H1 (cell line): ENCODE results near the gene LTBP1. TPM values are rescaled to one million over a fixed set of nuclear protein-coding genes. Genes with fewer than 3 reads are reported as not detected.
A peak's percentile ranks its signal among the peaks of the same experiment; 100 is the strongest.

Experiments
- CTCF ChIA-PET: fragments of 300-600 bp; sonication (Branson Sonifier 250); formaldehyde crosslinking; loops from one replicate; lab custom pipeline; 2021; ENCODE audit not compliant: partially characterized antibody; lab: Charles Lee
- POLR2A ChIA-PET: fragments of 300-600 bp; sonication (Branson Sonifier 250); formaldehyde crosslinking; loops from one replicate; lab custom pipeline; 2021; ENCODE audit warnings: inconsistent platforms; ENCODE audit not compliant: partially characterized antibody; lab: Charles Lee
- DNase-seq, 2 experiments: peaks; one replicate each; pipeline versions ENCODE4 v3.0.0 to v3.0.0-alpha.2; 2010 to 2022; ENCODE audit warnings: low spot score in 2 of 2, low read depth in 1 of 2, mixed read lengths in 1 of 2
- FAIRE-seq: peaks from 2 replicates; lab custom pipeline; 2011; peaks lifted over from hg19 to GRCh38; lab: Jason Lieb, UNC
- H2AFZ ChIP-seq: 2 replicates; pipeline ENCODE4 v1.8.1; 2012; ENCODE audit warnings: low read length, inconsistent platforms
- H2AK5ac ChIP-seq: 2 replicates; pipeline ENCODE4 v1.6.1; 2013; ENCODE audit warnings: low read depth, low read length
- H2BK120ac ChIP-seq: replicated peaks from 2 replicates; pipeline ENCODE3; 2013; ENCODE audit warnings: low read depth, low read length, inconsistent platforms
- H2BK12ac ChIP-seq: 2 replicates; pipeline ENCODE4 v1.6.1; 2013; ENCODE audit warnings: low read depth, low read length
- H2BK15ac ChIP-seq: 2 replicates; pipeline ENCODE4 v1.6.1; 2013; ENCODE audit warnings: low read length
- H2BK20ac ChIP-seq: 2 replicates; pipeline ENCODE4 v1.6.1; 2013; ENCODE audit warnings: low read length
- H2BK5ac ChIP-seq: 2 replicates; pipeline ENCODE4 v1.6.1; 2013; ENCODE audit warnings: low read depth, low read length
- H3K14ac ChIP-seq: 2 replicates; pipeline ENCODE4 v1.6.1; 2013; ENCODE audit warnings: inconsistent platforms; ENCODE audit not compliant: insufficient read length
- H3K18ac ChIP-seq: 2 replicates; pipeline ENCODE4 v1.6.1; 2013; ENCODE audit warnings: low read length; ENCODE audit errors: extremely low read depth
- H3K23ac ChIP-seq: 2 replicates; pipeline ENCODE4 v1.6.1; 2013; ENCODE audit warnings: inconsistent platforms; ENCODE audit not compliant: insufficient read length
- H3K23me2 ChIP-seq: 2 replicates; pipeline ENCODE4 v1.6.1; 2013; ENCODE audit warnings: low read depth, low read length
- H3K27ac ChIP-seq: 2 replicates; pipeline ENCODE4 v1.6.1; 2011; ENCODE audit warnings: low read depth, low read length, inconsistent platforms
- H3K27me3 ChIP-seq, 4 experiments: replicated peaks in 1 of 4; 1 replicate in 1 of 4; 2 replicates in 3 of 4; pipeline versions ENCODE4 v1.6.1 to v1.8.1; 2011 to 2013; ENCODE audit warnings: low read length in 3 of 4, mild to moderate bottlenecking in 3 of 4, inconsistent platforms in 2 of 4, mixed read lengths in 2 of 4, moderate library complexity in 1 of 4; ENCODE audit not compliant: control insufficient read depth in 3 of 4, insufficient read depth in 3 of 4; ENCODE audit errors: extremely low read depth in 1 of 4
- H3K36me3 ChIP-seq, 4 experiments: 2 replicates each; pipeline versions ENCODE4 v1.6.1 to v1.8.1; 2011 to 2013; ENCODE audit warnings: mild to moderate bottlenecking in 4 of 4, low read length in 3 of 4, moderate library complexity in 2 of 4, control low read depth in 1 of 4, inconsistent platforms in 1 of 4; ENCODE audit not compliant: insufficient read depth in 4 of 4, control insufficient read depth in 2 of 4
- H3K4ac ChIP-seq: replicated peaks from 2 replicates; pipeline ENCODE3; 2013; ENCODE audit warnings: low read length, low read depth, mixed read lengths, inconsistent platforms; ENCODE audit not compliant: insufficient read length
- H3K4me1 ChIP-seq, 4 experiments: replicated peaks in 1 of 4; 1 replicate in 1 of 4; 2 replicates in 3 of 4; pipeline versions ENCODE4 v1.6.1 to v1.8.1; 2011 to 2013; ENCODE audit warnings: low read length in 3 of 4, inconsistent platforms in 2 of 4, mixed read lengths in 1 of 4; ENCODE audit not compliant: insufficient read depth in 4 of 4, control insufficient read depth in 3 of 4
- H3K4me2 ChIP-seq, 2 experiments: 2 replicates each; pipeline versions ENCODE4 v1.6.1 to v1.8.1; 2011 to 2013; ENCODE audit warnings: low read depth in 2 of 2, low read length in 2 of 2, control low read depth in 1 of 2, inconsistent platforms in 1 of 2, mild to moderate bottlenecking in 1 of 2; ENCODE audit not compliant: insufficient read depth in 1 of 2
- H3K4me3 ChIP-seq, 4 experiments: fragments of 200-600, 300-600 bp in 1 of 4; sonication (generic), shearing (Covaris generic), sonication (Bioruptor Twin) in 1 of 4; 2 replicates each; pipeline versions ENCODE4 v1.5.1 to v1.8.1; 2011 to 2016; ENCODE audit warnings: low read length in 4 of 4, low read depth in 3 of 4, control low read depth in 2 of 4, inconsistent platforms in 2 of 4, mild to moderate bottlenecking in 2 of 4, mixed read lengths in 1 of 4, moderate library complexity in 1 of 4; ENCODE audit not compliant: insufficient read depth in 2 of 4; ENCODE audit errors: extremely low read depth in 1 of 4
- H3K56ac ChIP-seq: replicated peaks from 2 replicates; pipeline ENCODE3; 2013; ENCODE audit warnings: low read depth, mild to moderate bottlenecking, mixed read lengths, low read length, inconsistent platforms; ENCODE audit not compliant: insufficient read length
- H3K79me1 ChIP-seq: 2 replicates; pipeline ENCODE4 v1.6.1; 2013; ENCODE audit warnings: low read depth, low read length, control low read depth
- H3K79me2 ChIP-seq, 2 experiments: 2 replicates each; pipeline versions ENCODE4 v1.6.1 to v1.8.1; 2012 to 2013; ENCODE audit warnings: low read length in 2 of 2, mild to moderate bottlenecking in 2 of 2, inconsistent platforms in 1 of 2; ENCODE audit not compliant: insufficient read depth in 2 of 2, control insufficient read depth in 1 of 2
- H3K9ac ChIP-seq, 4 experiments: replicated peaks in 1 of 4; 1 replicate in 1 of 4; 2 replicates in 3 of 4; pipeline versions ENCODE4 v1.6.1 to v1.8.1; 2011 to 2013; ENCODE audit warnings: low read depth in 3 of 4, low read length in 3 of 4, control low read depth in 2 of 4, mild to moderate bottlenecking in 2 of 4, moderate library complexity in 2 of 4, inconsistent platforms in 1 of 4; ENCODE audit errors: extremely low read depth in 1 of 4
- H3K9me3 ChIP-seq, 2 experiments: 2 replicates each; pipeline versions ENCODE4 v1.6.1 to v1.8.1; 2012 to 2013; ENCODE audit warnings: mild to moderate bottlenecking in 2 of 2, moderate library complexity in 2 of 2, control low read depth in 1 of 2, inconsistent platforms in 1 of 2, low read depth in 1 of 2, low read length in 1 of 2, mixed read lengths in 1 of 2; ENCODE audit not compliant: insufficient read depth in 2 of 2
- H4K20me1 ChIP-seq, 2 experiments: replicated peaks in 1 of 2; 2 replicates each; pipeline versions ENCODE3 to v1.8.1; 2011 to 2013; ENCODE audit warnings: inconsistent platforms in 2 of 2, low read length in 2 of 2, mild to moderate bottlenecking in 1 of 2; ENCODE audit not compliant: insufficient read depth in 2 of 2, control insufficient read depth in 1 of 2
- H4K5ac ChIP-seq: 2 replicates; pipeline ENCODE4 v1.6.1; 2013; ENCODE audit warnings: low read length, low read depth, mixed read lengths, inconsistent platforms; ENCODE audit not compliant: insufficient read length
- H4K8ac ChIP-seq: 2 replicates; pipeline ENCODE4 v1.8.0; 2013; ENCODE audit warnings: mild to moderate bottlenecking, moderate library complexity, low read length, inconsistent platforms; ENCODE audit not compliant: insufficient read depth; ENCODE audit errors: extremely low read depth
- H4K91ac ChIP-seq: replicated peaks from 2 replicates; pipeline ENCODE3; 2013; ENCODE audit warnings: low read length, mixed read lengths, inconsistent platforms; ENCODE audit not compliant: insufficient read length
- CREB1 ChIP-seq: IDR thresholded peaks from 2 replicates; pipeline ENCODE4 v1.6.1; 2012; ENCODE audit warnings: inconsistent platforms
- NRF1 ChIP-seq: IDR thresholded peaks from 2 replicates; pipeline ENCODE4 v1.6.1; 2011; ENCODE audit warnings: mild to moderate bottlenecking, low read depth, low read length, improper control_type of control experiment
- RAD21 ChIP-seq, 2 experiments: IDR thresholded peaks in 1 of 2; conservative IDR thresholded peaks in 1 of 2; 2 replicates each; pipeline ENCODE4 v1.6.1; 2011; ENCODE audit warnings: low read depth in 2 of 2, low read length in 2 of 2, improper control_type of control experiment in 1 of 2, inconsistent platforms in 1 of 2, mild to moderate bottlenecking in 1 of 2, moderate library complexity in 1 of 2
- RBBP5 ChIP-seq: IDR thresholded peaks from 2 replicates; pipeline ENCODE4 v1.7.1; 2012; ENCODE audit warnings: low read depth, mild to moderate bottlenecking, inconsistent platforms, low read length, moderate library complexity, borderline replicate concordance
- RNF2 ChIP-seq: fragments of 200-900, 300-1000 bp; sonication (generic); IDR thresholded peaks from 2 replicates; pipeline ENCODE4 v1.7.1; 2016; ENCODE audit warnings: borderline replicate concordance, low read depth, mild to moderate bottlenecking, antibody characterized with exemption, low read length; ENCODE audit not compliant: poor library complexity, severe bottlenecking; ENCODE audit errors: missing control alignments
- TEAD4 ChIP-seq: IDR thresholded peaks from 2 replicates; pipeline ENCODE4 v1.6.1; 2012; ENCODE audit warnings: low read depth, low read length, inconsistent platforms, mixed read lengths
- WGBS, 2 experiments: shearing (Covaris generic) in 1 of 2; methylation state at CpG; one replicate each; pipeline versions ENCODE4 v1.1.6 to v1.1.7; 2013 to 2015; ENCODE audit warnings: low lambda C conversion rate in 2 of 2, mixed read lengths in 2 of 2, inconsistent platforms in 1 of 2, low coverage in 1 of 2, missing lambda C conversion rate in 1 of 2; ENCODE audit not compliant: insufficient replicate concordance in 2 of 2, insufficient coverage in 1 of 2, insufficient read length in 1 of 2; ENCODE audit errors: extremely low coverage in 1 of 2, missing lambda C conversion rate in 1 of 2; 5-methylcytosine and 5-hydroxymethylcytosine counted together
- polyA plus RNA-seq, 7 experiments: library from polyadenylated mRNA; depleted of rRNA in 3 of 7; stranded (reverse) in 5 of 7; unstranded in 2 of 7; fragments of >200 nt in 5 of 7; fragments of 200-250 nt in 2 of 7; gene quantifications; 1 replicate in 5 of 7; 2 replicates in 1 of 7; 4 replicates in 1 of 7; pipeline versions ENCODE4 v1.2.1 to v1.2.3, GENCODE V29; 2011 to 2013; ENCODE audit warnings: missing spikeins in 2 of 7, mixed read lengths in 2 of 7
- total RNA-seq: library from RNA; stranded (reverse); fragmentation: NEBNext Ultra II Directional; extraction: Animal tissue kit (Norgen Biotek cat#: 25700); gene quantifications from 2 replicates; pipeline ENCODE4 v1.2.1, GENCODE V29; 2021

Gene LTBP1
- total and polyA plus RNA-seq, 2 of the 8 experiments (the other 6 are each of a cell fraction or from before 2014, with no cell fraction given) = 15.4 to 24.7 TPM

DNA sequence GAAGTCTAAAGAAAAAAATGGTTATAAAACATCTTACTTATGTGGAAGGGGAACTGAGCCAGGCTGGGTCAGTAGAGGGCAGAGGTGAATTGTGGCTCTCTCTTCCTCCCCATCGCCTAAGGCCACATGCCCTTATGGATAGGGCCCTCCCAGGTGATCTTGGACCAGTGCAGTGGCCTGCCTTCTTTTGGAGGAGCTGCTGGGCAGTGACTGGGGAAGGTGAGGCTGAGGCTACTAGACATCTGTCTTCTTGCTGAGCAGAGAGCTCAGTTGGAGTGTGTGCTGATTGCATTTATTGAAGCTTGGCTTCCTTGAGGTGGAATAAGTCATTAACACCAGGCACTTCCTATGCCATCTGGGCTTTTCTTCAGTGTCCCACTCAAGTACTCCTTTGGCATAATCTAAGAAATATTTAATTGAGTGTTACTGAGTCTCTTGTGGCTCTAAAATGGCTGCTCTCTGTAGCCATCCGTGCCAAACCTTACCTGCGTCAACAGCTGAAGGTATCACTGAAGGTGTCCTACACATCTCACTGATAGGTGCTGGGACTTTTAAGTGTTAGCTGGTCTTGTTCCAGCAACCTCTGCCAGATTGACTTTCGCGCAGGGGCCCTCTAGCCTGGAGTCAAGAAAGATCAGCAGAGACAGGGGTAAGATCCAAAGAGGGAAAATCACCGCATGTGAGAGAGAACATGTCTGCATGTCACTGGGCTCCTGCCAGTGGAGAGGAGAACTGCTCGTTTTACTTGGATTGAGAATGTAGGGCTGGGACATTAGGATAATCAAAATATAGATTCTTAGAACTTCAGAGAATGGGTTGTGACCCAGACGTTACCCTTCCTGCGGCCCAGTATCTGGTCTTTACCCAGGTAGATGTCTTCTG, 256.1 kb downstream of the LTBP1 start:
- no peak overlapping the region for H2AFZ ChIP-seq
- no peak overlapping the region for H2BK12ac ChIP-seq
- no peak overlapping the region for H4K91ac ChIP-seq
- H3K79me2 ChIP-seq = no peaks in the 10 kb centered on the region
- no peaks in the 10 kb centered on the region for H3K27me3 ChIP-seq
- no peak overlapping the region for H4K8ac ChIP-seq
- H3K23me2 ChIP-seq = no peaks in the 10 kb centered on the region
- no peak overlapping the region for H2BK20ac ChIP-seq
- H2BK120ac ChIP-seq = no peak overlapping the region
- H3K4me3 ChIP-seq = no peak overlapping the region
- CTCF ChIA-PET = interaction anchor here (1.5 kb wide), 1 partner anchor 8 kb away, joined by 4 read pairs; no protein-coding TSS in a partner anchor
- POLR2A ChIA-PET = no interaction called here
- H3K4me2 ChIP-seq = no peak overlapping the region
- H3K4me1 ChIP-seq = no peaks in the 10 kb centered on the region
- H3K18ac ChIP-seq = no peak overlapping the region
- no peak overlapping the region for H3K14ac ChIP-seq
- no peak overlapping the region for H3K4ac ChIP-seq
- H2BK15ac ChIP-seq = no peak overlapping the region
- FAIRE-seq (no peak), DNase-seq (no peak)
- H4K5ac ChIP-seq = no peak overlapping the region
- H3K9me3 ChIP-seq = no peaks in the 10 kb centered on the region
- no peak for TF ChIP-seq RNF2
- TF ChIP-seq NRF1 = no peak
- TF ChIP-seq TEAD4 = no peak
- TF ChIP-seq RBBP5 = no peak
- no peak for TF ChIP-seq CREB1
- TF ChIP-seq RAD21 (IDR thresholded peaks at IDR 0.05 in 1 of 2, conservative IDR thresholded peaks at IDR 0.05 in 1 of 2; ENCODE audit: low read depth in 2 of 2, low read length in 2 of 2) = peak in 1 of 2 experiments; percentile 8; a peak in 1 of 4 replicates
- TF ChIP-seq, all 59 proteins: peak for 1
- WGBS, 2 experiments = 94% methylated on average over 9 of the region's 9 CpGs; no CpG with 5 or more reads in 1 of the 2 experiments
- no peaks in the 10 kb centered on the region for H3K79me1 ChIP-seq
- H3K36me3 ChIP-seq = no peaks in the 10 kb centered on the region
- H3K56ac ChIP-seq = no peak overlapping the region
- no peak overlapping the region for H3K9ac ChIP-seq
- no peak overlapping the region for H3K23ac ChIP-seq
- no peak overlapping the region for H3K27ac ChIP-seq
- H2AK5ac ChIP-seq = no peak overlapping the region
- H4K20me1 ChIP-seq = no peaks in the 10 kb centered on the region
- H2BK5ac ChIP-seq = no peak overlapping the region
